GM12878 (cell line): Measurements from ENCODE around the gene SORCS2. TPM values are rescaled to one million over a fixed set of nuclear protein-coding genes. Genes with fewer than 3 reads are reported as not detected.

Experiments used
- ATAC-seq: fragments of 200-7000 bp; cut with Tn5 transposase; 3 replicates; pipeline ENCODE4 v1.9.1; 2020; ENCODE audit warnings: mild to moderate bottlenecking, moderate library complexity
- BruUV-seq: library from RNA; stranded (reverse); fragments of 400-500 nt; replicated peaks from 2 replicates; lab custom pipeline; 2021; lab: Mats Ljungman, UMichigan
- CTCF ChIA-PET: fragments of 300-600 bp; sonication (Branson Sonifier 250); formaldehyde crosslinking; extraction: SDS; loops from one replicate; lab custom pipeline; 2021; ENCODE audit warnings: inconsistent platforms; lab: Yijun Ruan, JAX
- POLR2A ChIA-PET: fragments of 350-600 bp; formaldehyde crosslinking; extraction: SDS; loops from one replicate; lab custom pipeline; 2021; ENCODE audit warnings: inconsistent platforms; lab: Charles Lee
- RAD21 ChIA-PET: fragments of 300-600 bp; sonication (Branson Sonifier 250); formaldehyde crosslinking; loops from one replicate; lab custom pipeline; 2023; ENCODE audit warnings: antibody characterized with exemption; ENCODE audit not compliant: unreplicated experiment; lab: Charles Lee
- SMC1A ChIA-PET: fragments of 300-600 bp; sonication (Branson Sonifier 250); formaldehyde crosslinking; loops from one replicate; lab custom pipeline; 2023; ENCODE audit not compliant: unreplicated experiment, uncharacterized antibody; lab: Charles Lee
- DNase-seq: peaks from one replicate; pipeline ENCODE4 v3.0.0-alpha.2; 2011; ENCODE audit warnings: low read depth, low spot score
- FAIRE-seq: peaks from 3 replicates; lab custom pipeline; 2011; peaks lifted over from hg19 to GRCh38; lab: Jason Lieb, UNC
- H2AFZ ChIP-seq: 2 replicates; pipeline ENCODE4 v1.6.0; 2011; ENCODE audit warnings: low read depth, low read length, control low read depth; ENCODE audit not compliant: control insufficient read depth
- H3K27ac ChIP-seq: 2 replicates; pipeline ENCODE4 v1.5.1; 2011; ENCODE audit warnings: control low read depth; ENCODE audit not compliant: control insufficient read depth, insufficient read depth
- H3K27me3 ChIP-seq, 2 experiments: replicated peaks in 1 of 2; 2 replicates each; pipeline versions ENCODE4 v1.6.0 to v1.6.1; 2011; ENCODE audit warnings: low read length in 1 of 2; ENCODE audit not compliant: control insufficient read depth in 2 of 2, insufficient read depth in 2 of 2
- H3K36me3 ChIP-seq, 2 experiments: 2 replicates each; pipeline ENCODE4 v1.5.1; 2011; ENCODE audit warnings: low read length in 1 of 2; ENCODE audit not compliant: control insufficient read depth in 2 of 2, insufficient read depth in 2 of 2
- H3K4me1 ChIP-seq: 2 replicates; pipeline ENCODE4 v1.6.1; 2011; ENCODE audit warnings: mild to moderate bottlenecking, low read length, moderate library complexity, mixed read lengths; ENCODE audit not compliant: control insufficient read depth, insufficient read depth
- H3K4me2 ChIP-seq: 2 replicates; pipeline ENCODE4 v1.6.0; 2011; ENCODE audit warnings: control low read depth; ENCODE audit not compliant: control insufficient read depth, insufficient read depth
- H3K4me3 ChIP-seq: fragments of 200-600 bp; sonication (generic); 2 replicates; pipeline ENCODE4 v1.5.1; 2016
- H3K79me2 ChIP-seq: 2 replicates; pipeline ENCODE4 v1.6.0; 2011; ENCODE audit warnings: low read length; ENCODE audit not compliant: control insufficient read depth, insufficient read depth
- H3K9ac ChIP-seq: 2 replicates; pipeline ENCODE4 v1.8.0; 2011; ENCODE audit warnings: low read length, control low read depth, mixed read lengths; ENCODE audit not compliant: control insufficient read depth, insufficient read depth
- H3K9me3 ChIP-seq: replicated peaks from 3 replicates; pipeline ENCODE4 v1.5.1; 2011; ENCODE audit warnings: mild to moderate bottlenecking, low read length; ENCODE audit not compliant: control insufficient read depth, insufficient read depth
- H4K20me1 ChIP-seq: 2 replicates; pipeline ENCODE4 v1.6.0; 2011; ENCODE audit not compliant: control insufficient read depth, insufficient read depth
- ATF2 ChIP-seq: IDR thresholded peaks from 2 replicates; pipeline ENCODE4 v1.6.1; 2012; ENCODE audit warnings: low read length, inconsistent platforms
- CHD4 ChIP-seq: fragments of 200-600 bp; sonication (generic); IDR thresholded peaks from 2 replicates; pipeline ENCODE4 v1.6.1; 2016; ENCODE audit warnings: mild to moderate bottlenecking
- ELK1 ChIP-seq: IDR thresholded peaks from 2 replicates; pipeline ENCODE4 v1.6.1; 2012; ENCODE audit warnings: low read depth, low read length, improper control_type of control experiment
- FOS ChIP-seq: IDR thresholded peaks from 3 replicates; pipeline ENCODE4 v1.6.1; 2011; ENCODE audit warnings: borderline replicate concordance; ENCODE audit not compliant: insufficient read length; ENCODE audit errors: extremely low read depth
- MAX ChIP-seq: IDR thresholded peaks from 2 replicates; pipeline ENCODE4 v1.6.1; 2012; ENCODE audit warnings: low read depth, low read length, improper control_type of control experiment
- MLLT1 ChIP-seq: fragments of 450-650 bp; IDR thresholded peaks from 2 replicates; pipeline ENCODE4 v1.6.1; 2016; ENCODE audit warnings: mild to moderate bottlenecking
- MYC ChIP-seq: IDR thresholded peaks from 2 replicates; pipeline ENCODE4 v1.6.1; 2011; ENCODE audit warnings: mild to moderate bottlenecking, low read length, moderate library complexity, inconsistent platforms; ENCODE audit not compliant: insufficient read depth, insufficient replicate concordance, insufficient read length, severe bottlenecking
- PAX5 ChIP-seq: IDR thresholded peaks from 2 replicates; pipeline ENCODE4 v1.6.1; 2011; ENCODE audit warnings: low read depth, low read length, borderline replicate concordance
- POLR2A ChIP-seq: IDR thresholded peaks from 2 replicates; pipeline ENCODE4 v1.6.1; 2011; ENCODE audit warnings: low read depth, mild to moderate bottlenecking, low read length
- POLR2AphosphoS5 ChIP-seq: IDR thresholded peaks from 2 replicates; pipeline ENCODE4 v1.6.1; 2011; ENCODE audit warnings: mild to moderate bottlenecking, low read length, inconsistent platforms
- SIX5 ChIP-seq: IDR thresholded peaks from 2 replicates; pipeline ENCODE4 v1.6.1; 2011; ENCODE audit warnings: mild to moderate bottlenecking, low read depth, low read length, moderate library complexity; ENCODE audit not compliant: severe bottlenecking
- SRF ChIP-seq, 2 experiments: IDR thresholded peaks; 2 replicates each; pipeline ENCODE4 v1.6.1; 2011; ENCODE audit warnings: low read depth in 2 of 2, low read length in 2 of 2, mild to moderate bottlenecking in 1 of 2, moderate library complexity in 1 of 2
- ZNF687 ChIP-seq: fragments of 450-650 bp; IDR thresholded peaks from 2 replicates; pipeline ENCODE4 v1.6.1; 2017; ENCODE audit warnings: mild to moderate bottlenecking, moderate library complexity
- WGBS: methylation state at CpG from one replicate; pipeline ENCODE4 v1.1.6; 2016; ENCODE audit warnings: low lambda C conversion rate; ENCODE audit not compliant: insufficient replicate concordance, insufficient coverage; ENCODE audit errors: missing lambda C conversion rate; 5-methylcytosine and 5-hydroxymethylcytosine counted together
- in situ Hi-C: fragments of 300-500 bp; cut with MboI; formaldehyde crosslinking; loops from 9 replicates; pipeline ENCODE4 v1.14.3; 2018; ENCODE audit warnings: mixed read lengths
- intact Hi-C: fragments of 100-400 bp; cut with micrococcal nuclease; formaldehyde crosslinking; loops from one replicate; pipeline ENCODE4 v1.14.2; 2022; ENCODE audit not compliant: unreplicated experiment
- polyA plus RNA-seq, 11 experiments: library from polyadenylated mRNA; depleted of rRNA in 4 of 11; unstranded in 6 of 11; stranded (reverse) in 5 of 11; fragments of >200 nt; fragmentation: Nextera tagmentation in 4 of 11; fragmentation: Illumina TruSeq in 1 of 11; extraction: Ambion mirVana in 4 of 11; extraction: Trizol in 1 of 11; gene quantifications; 1 replicate in 1 of 11; 2 replicates in 10 of 11; pipeline versions ENCODE4 v1.2.1 to v1.2.3, GENCODE V29; 2011 to 2016; ENCODE audit warnings: inconsistent platforms in 2 of 11, missing spikeins in 2 of 11, low read depth in 1 of 11
- total RNA-seq, 4 experiments: library from RNA; depleted of rRNA in 3 of 4; stranded (reverse); fragments of >200 nt in 3 of 4; fragmentation: Illumina TruSeq in 1 of 4; extraction: Trizol in 1 of 4; gene quantifications; 2 replicates each; pipeline versions ENCODE4 v1.2.1 to v1.2.3, GENCODE V29; 2013 to 2021

Gene SORCS2
- total and polyA plus RNA-seq, 10 of the 15 experiments (the other 5 are each of a cell fraction or from before 2014, with no cell fraction given), result 0.01 to 0.15 (median 0.05) TPM; not detected in 5

GRCh38 chr4:7212101-7212674, 19.9 kb downstream of the SORCS2 start (continued):
- TF ChIP-seq POLR2A, result no peak

GRCh38 chr4:7212921-7213320, 20.6 kb downstream of the SORCS2 start:
- Histone ChIP-seq H3K27me3 (no peaks in the 10 kb centered on the region; a peak in 2 of 4 replicates), H3K9ac (no peak overlapping the region), H3K36me3 (no peaks in the 10 kb centered on the region), H3K27ac (no peak overlapping the region), H3K4me3 (no peak overlapping the region), H4K20me1 (no peaks in the 10 kb centered on the region), H3K4me1 (no peaks in the 10 kb centered on the region), H3K79me2 (no peaks in the 10 kb centered on the region), H2AFZ (no peak overlapping the region), H3K9me3 (no peaks in the 10 kb centered on the region), H3K4me2 (no peak overlapping the region)
- FAIRE-seq, result no peak
- ChIA-PET SMC1A (no interaction called here), RAD21 (no interaction called here), CTCF (no interaction called here), POLR2A (no interaction called here)
- no TSS peak for BruUV-seq
- 0% methylated on average over 6 of the region's 6 CpGs for whole genome bisulfite sequencing
- in situ Hi-C loops, result no loop called here
- no peak for ATAC-seq
- intact Hi-C loops, result no loop called here
- DNase-seq, result no peak
- TF ChIP-seq CHD4, result no peak
- no peak for TF ChIP-seq ELK1
- no peak for TF ChIP-seq ATF2
- TF ChIP-seq SRF (IDR thresholded peaks at IDR 0.05; ENCODE audit: low read depth in 2 of 2, low read length in 2 of 2), result no peak
- no peak for TF ChIP-seq FOS
- TF ChIP-seq SIX5, result no peak
- no peak for TF ChIP-seq PAX5
- no peak for TF ChIP-seq POLR2AphosphoS5
- no peak for TF ChIP-seq MAX
- TF ChIP-seq MYC, result no peak
- TF ChIP-seq MLLT1, result no peak
- TF ChIP-seq ZNF687, result no peak
